Chondrocyte (in vitro differentiated cells): Measurements from ENCODE around the gene UBE2G2. TPM values are rescaled to one million over a fixed set of nuclear protein-coding genes. Genes with fewer than 3 reads are reported as not detected.

Source experiments
- DNase-seq: peaks from one replicate; pipeline ENCODE4 v3.0.0; 2021; ENCODE audit warnings: mixed read lengths, low spot score
- H3K27ac Mint-ChIP-seq: one replicate; pipeline ENCODE4 v1.8.0; 2021; ENCODE audit warnings: mild to moderate bottlenecking, moderate library complexity, mixed read lengths; ENCODE audit not compliant: unreplicated experiment
- H3K27me3 Mint-ChIP-seq: 2 replicates; pipeline ENCODE4 v1.8.0; 2021; ENCODE audit warnings: low read depth, mixed read lengths
- H3K36me3 Mint-ChIP-seq: 2 replicates; pipeline ENCODE4 v1.8.0; 2021; ENCODE audit warnings: low read depth, mixed read lengths
- H3K4me1 Mint-ChIP-seq: 2 replicates; pipeline ENCODE4 v1.8.0; 2021; ENCODE audit warnings: low read depth, mild to moderate bottlenecking, mixed read lengths
- H3K4me3 Mint-ChIP-seq: one replicate; pipeline ENCODE4 v1.8.0; 2021; ENCODE audit warnings: mild to moderate bottlenecking, moderate library complexity, mixed read lengths; ENCODE audit not compliant: unreplicated experiment
- H3K9me3 Mint-ChIP-seq: 2 replicates; pipeline ENCODE4 v1.8.0; 2021; ENCODE audit warnings: low read depth, mixed read lengths
- total RNA-seq: library from RNA; stranded (reverse); gene quantifications from 3 replicates; pipeline ENCODE4 v1.2.1, GENCODE V29; 2021
- TF ChIP-seq, protein P1 (sequence below): fragments of 200-600 bp; sonication (generic); IDR thresholded peaks from 2 replicates; pipeline ENCODE4 v1.5.0; 2021; ENCODE audit warnings: antibody characterized with exemption, mild to moderate bottlenecking, moderate library complexity

The UBE2G2 gene
- total RNA-seq, 1 donor from 2014 or later = 48.5 TPM

DNA sequence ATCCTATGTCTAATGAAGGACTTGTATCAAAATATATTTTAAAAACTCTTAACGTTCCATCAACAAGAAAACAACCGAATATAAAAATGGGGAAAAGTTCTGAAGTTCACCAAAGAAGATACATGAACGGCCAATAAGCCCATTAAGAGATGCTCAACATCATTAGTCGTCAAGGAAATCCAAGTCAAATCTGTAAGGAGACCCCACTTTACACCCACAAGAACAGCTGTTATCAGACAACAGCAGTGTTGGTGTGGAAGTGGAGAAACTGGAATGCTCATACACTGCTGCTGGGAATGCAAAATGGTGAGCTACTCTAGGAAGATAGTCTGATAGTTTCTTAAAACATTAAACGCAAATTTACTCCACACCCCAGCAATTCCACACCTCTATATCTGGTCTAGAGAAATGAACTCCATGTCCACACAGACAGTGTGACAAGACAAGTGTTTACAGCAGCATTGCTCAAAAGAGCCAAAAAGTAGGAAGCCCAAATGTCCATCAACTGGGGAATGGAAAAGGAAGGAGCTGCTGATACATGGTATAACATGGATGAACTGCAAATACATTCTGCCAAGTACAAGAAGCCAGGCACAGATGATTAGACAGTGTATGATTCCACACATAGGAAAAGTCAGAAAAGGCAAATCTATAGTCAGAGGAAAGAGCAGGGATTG lies 18.5 kb downstream of the UBE2G2 start:
- Mint-ChIP-seq H3K9me3 (no peaks in the 10 kb centered on the region), H3K4me3 (no peak overlapping the region), H3K4me1 (peaks cover 29% of the 10 kb centered on the region), H3K36me3 (peaks cover 7% of the 10 kb centered on the region), H3K27ac (no peak overlapping the region), H3K27me3 (no peaks in the 10 kb centered on the region)
- TF ChIP-seq, protein P1, sequence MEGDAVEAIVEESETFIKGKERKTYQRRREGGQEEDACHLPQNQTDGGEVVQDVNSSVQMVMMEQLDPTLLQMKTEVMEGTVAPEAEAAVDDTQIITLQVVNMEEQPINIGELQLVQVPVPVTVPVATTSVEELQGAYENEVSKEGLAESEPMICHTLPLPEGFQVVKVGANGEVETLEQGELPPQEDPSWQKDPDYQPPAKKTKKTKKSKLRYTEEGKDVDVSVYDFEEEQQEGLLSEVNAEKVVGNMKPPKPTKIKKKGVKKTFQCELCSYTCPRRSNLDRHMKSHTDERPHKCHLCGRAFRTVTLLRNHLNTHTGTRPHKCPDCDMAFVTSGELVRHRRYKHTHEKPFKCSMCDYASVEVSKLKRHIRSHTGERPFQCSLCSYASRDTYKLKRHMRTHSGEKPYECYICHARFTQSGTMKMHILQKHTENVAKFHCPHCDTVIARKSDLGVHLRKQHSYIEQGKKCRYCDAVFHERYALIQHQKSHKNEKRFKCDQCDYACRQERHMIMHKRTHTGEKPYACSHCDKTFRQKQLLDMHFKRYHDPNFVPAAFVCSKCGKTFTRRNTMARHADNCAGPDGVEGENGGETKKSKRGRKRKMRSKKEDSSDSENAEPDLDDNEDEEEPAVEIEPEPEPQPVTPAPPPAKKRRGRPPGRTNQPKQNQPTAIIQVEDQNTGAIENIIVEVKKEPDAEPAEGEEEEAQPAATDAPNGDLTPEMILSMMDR = no peak
- no peak for DNase-seq

DNA sequence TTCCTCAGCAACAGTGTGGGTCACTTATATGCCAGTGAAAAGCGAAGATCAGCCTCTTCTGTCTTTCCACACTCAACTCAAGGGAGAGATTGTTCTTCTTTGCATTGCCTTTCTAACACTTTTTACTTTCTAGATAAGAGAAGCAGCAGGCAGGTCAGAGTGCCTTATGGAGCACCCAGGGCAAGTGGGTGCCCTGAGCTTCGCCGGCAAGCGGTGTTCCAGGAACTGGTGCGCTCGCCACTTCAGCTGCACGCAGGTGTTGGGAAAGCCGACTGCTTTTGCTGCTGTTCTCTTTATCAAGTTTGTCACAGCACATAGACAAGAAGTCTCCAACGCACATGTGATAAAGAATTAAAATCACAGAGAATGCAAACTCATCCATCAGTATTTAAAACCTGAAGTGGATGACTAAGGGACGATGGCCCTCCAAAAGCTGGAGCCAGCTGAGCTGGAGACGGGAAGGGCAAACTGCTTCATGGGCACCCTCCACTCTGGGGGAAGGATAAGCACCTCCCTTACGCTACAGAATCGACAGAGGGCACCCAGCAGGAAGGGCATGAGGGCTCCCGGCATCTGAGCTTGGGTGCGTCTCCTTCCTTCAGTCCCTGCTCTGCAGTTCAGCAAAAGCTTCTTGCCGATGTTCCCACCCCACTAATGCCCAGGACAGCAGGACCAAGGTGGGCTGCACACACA lies 20.7 kb downstream of the UBE2G2 start:
- H3K4me3 Mint-ChIP-seq = no peak overlapping the region
- peaks cover 14% of the 10 kb centered on the region for H3K36me3 Mint-ChIP-seq
- H3K27me3 Mint-ChIP-seq = no peaks in the 10 kb centered on the region
- H3K9me3 Mint-ChIP-seq = no peaks in the 10 kb centered on the region
- TF ChIP-seq, protein P1 = no peak
- no peak overlapping the region for H3K27ac Mint-ChIP-seq
- peaks cover 27% of the 10 kb centered on the region for H3K4me1 Mint-ChIP-seq
- no peak for DNase-seq

DNA sequence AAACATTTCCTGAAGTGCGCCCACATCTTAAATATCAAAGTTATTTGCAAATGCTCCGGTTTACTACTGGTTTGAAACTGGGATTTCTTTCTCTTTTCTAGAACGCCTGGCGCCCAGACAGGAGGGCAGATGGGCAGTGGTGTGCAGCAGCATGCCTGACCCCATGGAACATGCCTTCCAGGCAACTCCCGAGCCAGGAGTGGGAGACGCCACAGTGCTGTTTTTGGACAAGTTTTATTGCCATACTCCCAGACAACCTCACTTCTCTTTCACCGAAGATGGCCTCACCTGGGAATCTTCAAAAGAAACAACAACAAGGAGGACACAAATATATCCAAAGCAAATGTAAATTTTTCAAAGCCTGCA lies 21.5 kb downstream of the UBE2G2 start:
- Mint-ChIP-seq H3K9me3 (no peaks in the 10 kb centered on the region), H3K4me3 (no peak overlapping the region), H3K27ac (peak overlapping the region; percentile 68), H3K4me1 (peaks cover 20% of the 10 kb centered on the region), H3K27me3 (no peaks in the 10 kb centered on the region), H3K36me3 (peaks cover 16% of the 10 kb centered on the region)
- TF ChIP-seq, protein P1 = no peak
- DNase-seq = no peak

DNA sequence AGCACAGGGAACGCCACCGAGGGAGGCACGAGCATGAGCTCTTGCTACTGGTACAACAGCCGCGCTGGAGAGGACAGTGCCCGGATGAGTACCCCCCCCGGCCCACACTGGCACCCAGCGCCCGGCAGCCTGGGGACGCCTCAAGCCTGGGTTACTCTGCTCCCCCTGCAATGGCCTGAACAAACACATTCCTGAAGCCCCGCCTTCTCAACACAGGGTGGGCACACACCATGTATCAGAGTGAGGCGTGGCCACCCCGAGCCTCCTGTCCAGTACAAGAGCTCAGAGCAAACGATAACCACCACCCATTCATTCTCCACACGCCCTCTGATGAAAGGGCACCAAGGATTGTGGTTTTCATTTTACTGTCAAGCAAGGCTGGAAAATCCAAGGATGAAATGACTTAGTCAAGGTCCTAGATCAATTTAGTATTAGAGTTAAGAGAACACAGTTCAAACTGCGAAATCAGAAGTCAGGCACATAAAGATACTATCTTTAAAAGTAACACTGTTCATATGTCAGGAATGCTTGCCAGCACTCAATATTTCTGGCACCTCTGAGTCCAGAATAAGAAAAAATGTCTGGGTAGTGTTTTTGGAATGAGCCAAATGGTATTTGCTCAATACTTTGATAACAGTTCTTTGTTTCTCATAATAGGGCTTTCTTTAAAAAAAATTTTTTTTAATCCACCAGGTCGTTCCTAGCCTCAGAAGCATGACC lies 22.0 kb downstream of the UBE2G2 start:
- no peak overlapping the region for H3K4me3 Mint-ChIP-seq
- H3K4me1 Mint-ChIP-seq = peaks cover 20% of the 10 kb centered on the region
- H3K9me3 Mint-ChIP-seq = no peaks in the 10 kb centered on the region
- TF ChIP-seq, protein P1 = no peak
- DNase-seq = peak; percentile 65
- peak overlapping the region; percentile 24 for H3K27ac Mint-ChIP-seq
- H3K36me3 Mint-ChIP-seq = peaks cover 21% of the 10 kb centered on the region
- H3K27me3 Mint-ChIP-seq = no peaks in the 10 kb centered on the region

DNA sequence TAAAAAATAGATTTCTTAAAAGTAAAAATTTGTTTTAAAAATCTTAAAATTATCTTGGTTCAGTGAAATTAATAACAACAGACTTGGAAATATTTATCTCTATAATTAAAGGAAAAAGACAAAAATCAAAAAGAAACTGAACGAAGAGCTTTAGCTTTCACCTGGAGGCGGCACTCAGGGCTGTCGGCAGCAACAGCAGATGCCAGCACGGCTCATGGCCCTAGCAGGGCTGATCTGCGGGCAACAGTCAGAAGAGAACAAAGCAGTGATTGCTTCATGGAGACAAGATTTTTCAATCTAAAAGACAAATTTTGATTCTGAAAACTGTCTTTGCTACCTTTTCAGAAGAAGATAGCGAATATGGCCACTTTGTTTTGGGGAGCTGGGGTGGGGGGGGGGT lies 22.6 kb downstream of the UBE2G2 start:
- H3K36me3 Mint-ChIP-seq = peaks cover 22% of the 10 kb centered on the region
- H3K9me3 Mint-ChIP-seq = no peaks in the 10 kb centered on the region
- no peak overlapping the region for H3K4me3 Mint-ChIP-seq
- no peak overlapping the region for H3K27ac Mint-ChIP-seq
- no peaks in the 10 kb centered on the region for H3K27me3 Mint-ChIP-seq
- no peak for DNase-seq
- TF ChIP-seq, protein P1 = no peak
- peaks cover 22% of the 10 kb centered on the region for H3K4me1 Mint-ChIP-seq
